ENCODE data around the gene SART1.
A peak's percentile ranks its signal among the peaks of the same experiment; 100 is the strongest.

Gene SART1

GRCh38 chr11:66002648-66003225, 41.2 kb downstream of the SART1 start:
- peak overlapping the region; percentile 93 for H3K4me3 ChIP-seq (ENCODE audit: low read depth, low read length)
- TF ChIP-seq POLR2A (IDR thresholded peaks at IDR 0.05; ENCODE audit: extremely low read depth, insufficient read length) (no peak), MAX (IDR thresholded peaks at IDR 0.05; ENCODE audit: low read depth, low read length) (no peak), MYC (IDR thresholded peaks at IDR 0.05; ENCODE audit: low read depth, low read length) (no peak), CTCF (IDR thresholded peaks at IDR 0.05; ENCODE audit: low read depth, low read length) (no peak)
- DNase-seq (ENCODE audit: low read depth), result no peak

GRCh38 chr11:66003291-66003690, 41.8 kb downstream of the SART1 start:
- peak overlapping the region; percentile 93 for H3K4me3 ChIP-seq (ENCODE audit: low read depth, low read length)
- no peak for TF ChIP-seq POLR2A (IDR thresholded peaks at IDR 0.05; ENCODE audit: extremely low read depth, insufficient read length)
- no peak for TF ChIP-seq MAX (IDR thresholded peaks at IDR 0.05; ENCODE audit: low read depth, low read length)
- TF ChIP-seq MYC (IDR thresholded peaks at IDR 0.05; ENCODE audit: low read depth, low read length), result no peak
- no peak for DNase-seq (ENCODE audit: low read depth)

- TF ChIP-seq CTCF (IDR thresholded peaks at IDR 0.05; ENCODE audit: low read depth, low read length) (no peak), MYC (IDR thresholded peaks at IDR 0.05; ENCODE audit: low read depth, low read length) (no peak), POLR2A (IDR thresholded peaks at IDR 0.05; ENCODE audit: extremely low read depth, insufficient read length) (no peak), MAX (IDR thresholded peaks at IDR 0.05; ENCODE audit: low read depth, low read length) (no peak)
- DNase-seq (ENCODE audit: low read depth), result no peak
- no peak overlapping the region for H3K4me3 ChIP-seq (ENCODE audit: low read depth, low read length)
Measured at GRCh38 chr11:66004186-66004585, 42.7 kb downstream of the SART1 start.

- DNase-seq (ENCODE audit: low read depth), result no peak
- TF ChIP-seq MAX (IDR thresholded peaks at IDR 0.05; ENCODE audit: low read depth, low read length) (no peak), CTCF (IDR thresholded peaks at IDR 0.05; ENCODE audit: low read depth, low read length) (no peak), MYC (IDR thresholded peaks at IDR 0.05; ENCODE audit: low read depth, low read length) (no peak), POLR2A (IDR thresholded peaks at IDR 0.05; ENCODE audit: extremely low read depth, insufficient read length) (no peak)
- H3K4me3 ChIP-seq (ENCODE audit: low read depth, low read length), result no peak overlapping the region
Measured at GRCh38 chr11:66006134-66006890, 44.8 kb downstream of the SART1 start.

- H3K4me3 ChIP-seq (ENCODE audit: low read depth, low read length), result no peak overlapping the region
- no peak for DNase-seq (ENCODE audit: low read depth)
- TF ChIP-seq MYC (IDR thresholded peaks at IDR 0.05; ENCODE audit: low read depth, low read length), result no peak
- TF ChIP-seq MAX (IDR thresholded peaks at IDR 0.05; ENCODE audit: low read depth, low read length), result no peak
- TF ChIP-seq POLR2A (IDR thresholded peaks at IDR 0.05; ENCODE audit: extremely low read depth, insufficient read length), result no peak
Measured at GRCh38 chr11:66006891-66007176, 45.3 kb downstream of the SART1 start.

- no peak overlapping the region for H3K4me3 ChIP-seq (ENCODE audit: low read depth, low read length)
- TF ChIP-seq MYC (IDR thresholded peaks at IDR 0.05; ENCODE audit: low read depth, low read length) (no peak), POLR2A (IDR thresholded peaks at IDR 0.05; ENCODE audit: extremely low read depth, insufficient read length) (no peak), MAX (IDR thresholded peaks at IDR 0.05; ENCODE audit: low read depth, low read length) (no peak), CTCF (IDR thresholded peaks at IDR 0.05; ENCODE audit: low read depth, low read length) (no peak)
- peak; percentile 32 for DNase-seq (ENCODE audit: low read depth)
Measured at GRCh38 chr11:66007201-66007634, 45.7 kb downstream of the SART1 start.

All from NB4 (cell line).